Frontal cortex (tissue), 4 donors: Measurements from ENCODE around the gene CCDC136. TPM values are rescaled to one million over a fixed set of nuclear protein-coding genes. Genes with fewer than 3 reads are reported as not detected.
A peak's percentile ranks its signal among the peaks of the same experiment; 100 is the strongest.

ENCODE experiments used
- DNase-seq, 2 donors: peaks; one replicate each; pipeline ENCODE4 v3.0.0; 2012; ENCODE audit warnings: low spot score in 2 of 2
- FAIRE-seq: peaks from 2 replicates; lab custom pipeline; 2012; peaks lifted over from hg19 to GRCh38; lab: Jason Lieb, UNC
- total RNA-seq: library from RNA; depleted of rRNA; stranded (reverse); fragments of >200 nt; gene quantifications from one replicate; pipeline ENCODE4 v1.2.3, GENCODE V29; 2014
- donor health status: control.
- donor health status: control.
- donor health status: control.

Gene CCDC136
- total RNA-seq, 1 donor from 2014 or later, result 38.3 TPM

- DNase-seq (no peak), FAIRE-seq (no peak)
These were observed 63.8 kb downstream of the CCDC136 start for GRCh38 chr7:128855559-128855958.

GRCh38 chr7:128856001-128856718 is 64.4 kb downstream of the CCDC136 start:
- no peak for FAIRE-seq

GRCh38 chr7:128858380-128859231 is 66.8 kb downstream of the CCDC136 start:
- no peak for FAIRE-seq

More at GRCh38 chr7:128856001-128856718, 64.4 kb downstream of the CCDC136 start:
- no peak for DNase-seq

GRCh38 chr7:128859232-128860157 is 67.7 kb downstream of the CCDC136 start:
- no peak for DNase-seq
- FAIRE-seq, result no peak

More at GRCh38 chr7:128858380-128859231, 66.8 kb downstream of the CCDC136 start:
- no peak for DNase-seq

- no peak for DNase-seq
- FAIRE-seq, result no peak
These were observed 68.6 kb downstream of the CCDC136 start for GRCh38 chr7:128860158-128861073.

- no peak for DNase-seq
- FAIRE-seq, result no peak
These were observed 70.3 kb downstream of the CCDC136 start for GRCh38 chr7:128861957-128862570.

- FAIRE-seq (peak; percentile 24), DNase-seq (peak; percentile 94 to 97)
These were observed 71.0 kb downstream of the CCDC136 start, which contains the start of gene ATP6V1F for GRCh38 chr7:128862571-128863432. ATP6V1F (plus strand) TSS chr7:128862856; CDS start chr7:128862905, 49 bp downstream.

- FAIRE-seq, result no peak
- no peak for DNase-seq
These were observed 71.7 kb downstream of the CCDC136 start for GRCh38 chr7:128863433-128863989.

GRCh38 chr7:128865303-128865702 is 73.5 kb downstream of the CCDC136 start:
- FAIRE-seq, result no peak

GRCh38 chr7:128865996-128866877 is 74.5 kb downstream of the CCDC136 start:
- DNase-seq, result no peak
- FAIRE-seq, result no peak

More at GRCh38 chr7:128865303-128865702, 73.5 kb downstream of the CCDC136 start:
- DNase-seq, result no peak

- no peak for FAIRE-seq
- DNase-seq, result no peak
These were observed 75.5 kb downstream of the CCDC136 start for GRCh38 chr7:128867241-128867640.

GRCh38 chr7:128867842-128868623 is 76.3 kb downstream of the CCDC136 start:
- no peak for FAIRE-seq
- DNase-seq, result no peak

- no peak for DNase-seq
- FAIRE-seq, result no peak
These were observed 76.9 kb downstream of the CCDC136 start for GRCh38 chr7:128868624-128869137.

GRCh38 chr7:128869138-128869943 is 77.6 kb downstream of the CCDC136 start:
- DNase-seq, result peak; percentile 68 to 71
- FAIRE-seq, result no peak
